ENCODE results near the gene KCNV2.
"Not testable (repeated sequence)": the region's sequence is repeated elsewhere in the genome, so short reads cannot be mapped to it uniquely, and the experiment has no call there.

KCNV2 gene

GRCh38 chr9:2693056-2693455, 24.3 kb upstream of the KCNV2 start:
- no peaks in the 10 kb centered on the region for H3K27me3 ChIP-seq (ENCODE audit: control insufficient read depth, insufficient read depth, low read length)
- no peak overlapping the region for H3K9ac ChIP-seq (ENCODE audit: low read length)
- no peaks in the 10 kb centered on the region for H3K4me1 ChIP-seq (ENCODE audit: control insufficient read depth, insufficient read depth, low read length)
- H3K9me3 ChIP-seq (ENCODE audit: control insufficient read depth, low read length), result no peaks in the 10 kb centered on the region
- no peaks in the 10 kb centered on the region for H3K36me3 ChIP-seq (ENCODE audit: control insufficient read depth, insufficient read depth, low read length)
- no peak overlapping the region for H3K4me3 ChIP-seq (ENCODE audit: low read length)

GRCh38 chr9:2697492-2697891, 19.8 kb upstream of the KCNV2 start:
- no peaks in the 10 kb centered on the region for H3K4me1 ChIP-seq (ENCODE audit: control insufficient read depth, insufficient read depth, low read length)
- no peaks in the 10 kb centered on the region for H3K9me3 ChIP-seq (ENCODE audit: control insufficient read depth, low read length)
- H3K9ac ChIP-seq (ENCODE audit: low read length), result no peak overlapping the region
- H3K4me3 ChIP-seq (ENCODE audit: low read length), result no peak overlapping the region
- no peaks in the 10 kb centered on the region for H3K36me3 ChIP-seq (ENCODE audit: control insufficient read depth, insufficient read depth, low read length)
- no peaks in the 10 kb centered on the region for H3K27me3 ChIP-seq (ENCODE audit: control insufficient read depth, insufficient read depth, low read length)

GRCh38 chr9:2700398-2700797, 16.9 kb upstream of the KCNV2 start:
- Histone ChIP-seq H3K4me3 (ENCODE audit: low read length) (no peak overlapping the region), H3K27me3 (ENCODE audit: control insufficient read depth, insufficient read depth, low read length) (no peaks in the 10 kb centered on the region), H3K9ac (ENCODE audit: low read length) (no peak overlapping the region), H3K4me1 (ENCODE audit: control insufficient read depth, insufficient read depth, low read length) (no peaks in the 10 kb centered on the region), H3K36me3 (ENCODE audit: control insufficient read depth, insufficient read depth, low read length) (no peaks in the 10 kb centered on the region), H3K9me3 (ENCODE audit: control insufficient read depth, low read length) (no peaks in the 10 kb centered on the region)

GRCh38 chr9:2700909-2701550, 16.3 kb upstream of the KCNV2 start:
- H3K4me1 ChIP-seq (ENCODE audit: control insufficient read depth, insufficient read depth, low read length), result no peaks in the 10 kb centered on the region
- H3K4me3 ChIP-seq (ENCODE audit: low read length), result no peak overlapping the region
- H3K27me3 ChIP-seq (ENCODE audit: control insufficient read depth, insufficient read depth, low read length), result no peaks in the 10 kb centered on the region
- H3K36me3 ChIP-seq (ENCODE audit: control insufficient read depth, insufficient read depth, low read length), result no peaks in the 10 kb centered on the region
- H3K9ac ChIP-seq (ENCODE audit: low read length), result no peak overlapping the region
- H3K9me3 ChIP-seq (ENCODE audit: control insufficient read depth, low read length), result no peaks in the 10 kb centered on the region

- Histone ChIP-seq H3K36me3 (ENCODE audit: control insufficient read depth, insufficient read depth, low read length) (no peaks in the 10 kb centered on the region), H3K9ac (ENCODE audit: low read length) (no peak overlapping the region), H3K27me3 (ENCODE audit: control insufficient read depth, insufficient read depth, low read length) (no peaks in the 10 kb centered on the region), H3K9me3 (ENCODE audit: control insufficient read depth, low read length) (no peaks in the 10 kb centered on the region), H3K4me1 (ENCODE audit: control insufficient read depth, insufficient read depth, low read length) (no peaks in the 10 kb centered on the region), H3K4me3 (ENCODE audit: low read length) (no peak overlapping the region)
These were observed 12.8 kb upstream of the KCNV2 start for GRCh38 chr9:2704504-2704903.

GRCh38 chr9:2707256-2707655, 10.1 kb upstream of the KCNV2 start:
- not testable (repeated sequence) for H3K9me3 ChIP-seq (ENCODE audit: control insufficient read depth, low read length); H3K27me3 ChIP-seq (ENCODE audit: control insufficient read depth, insufficient read depth, low read length); H3K4me3 ChIP-seq (ENCODE audit: low read length); H3K4me1 ChIP-seq (ENCODE audit: control insufficient read depth, insufficient read depth, low read length); H3K9ac ChIP-seq (ENCODE audit: low read length); H3K36me3 ChIP-seq (ENCODE audit: control insufficient read depth, insufficient read depth, low read length)

- Histone ChIP-seq H3K4me1 (ENCODE audit: control insufficient read depth, insufficient read depth, low read length) (no peaks in the 10 kb centered on the region), H3K4me3 (ENCODE audit: low read length) (no peak overlapping the region), H3K9me3 (ENCODE audit: control insufficient read depth, low read length) (no peaks in the 10 kb centered on the region), H3K9ac (ENCODE audit: low read length) (no peak overlapping the region), H3K36me3 (ENCODE audit: control insufficient read depth, insufficient read depth, low read length) (no peaks in the 10 kb centered on the region), H3K27me3 (ENCODE audit: control insufficient read depth, insufficient read depth, low read length) (no peaks in the 10 kb centered on the region)
These were observed 7.6 kb upstream of the KCNV2 start for GRCh38 chr9:2709645-2710101.

- Histone ChIP-seq H3K4me1 (ENCODE audit: control insufficient read depth, insufficient read depth, low read length) (no peaks in the 10 kb centered on the region), H3K9me3 (ENCODE audit: control insufficient read depth, low read length) (no peaks in the 10 kb centered on the region), H3K27me3 (ENCODE audit: control insufficient read depth, insufficient read depth, low read length) (no peaks in the 10 kb centered on the region), H3K9ac (ENCODE audit: low read length) (no peak overlapping the region), H3K4me3 (ENCODE audit: low read length) (no peak overlapping the region), H3K36me3 (ENCODE audit: control insufficient read depth, insufficient read depth, low read length) (no peaks in the 10 kb centered on the region)
These were observed 5.6 kb upstream of the KCNV2 start for GRCh38 chr9:2711716-2712115.

GRCh38 chr9:2718001-2718697, 839 bp downstream of the KCNV2 start:
- H3K36me3 ChIP-seq (ENCODE audit: control insufficient read depth, insufficient read depth, low read length), result no peaks in the 10 kb centered on the region
- no peak overlapping the region for H3K9ac ChIP-seq (ENCODE audit: low read length)
- no peaks in the 10 kb centered on the region for H3K27me3 ChIP-seq (ENCODE audit: control insufficient read depth, insufficient read depth, low read length)
- no peak overlapping the region for H3K4me3 ChIP-seq (ENCODE audit: low read length)
- no peaks in the 10 kb centered on the region for H3K9me3 ChIP-seq (ENCODE audit: control insufficient read depth, low read length)
- no peaks in the 10 kb centered on the region for H3K4me1 ChIP-seq (ENCODE audit: control insufficient read depth, insufficient read depth, low read length)

GRCh38 chr9:2718698-2719033, 1.4 kb downstream of the KCNV2 start:
- Histone ChIP-seq H3K27me3 (ENCODE audit: control insufficient read depth, insufficient read depth, low read length) (no peaks in the 10 kb centered on the region), H3K9ac (ENCODE audit: low read length) (no peak overlapping the region), H3K9me3 (ENCODE audit: control insufficient read depth, low read length) (no peaks in the 10 kb centered on the region), H3K36me3 (ENCODE audit: control insufficient read depth, insufficient read depth, low read length) (no peaks in the 10 kb centered on the region), H3K4me3 (ENCODE audit: low read length) (no peak overlapping the region), H3K4me1 (ENCODE audit: control insufficient read depth, insufficient read depth, low read length) (no peaks in the 10 kb centered on the region)

- no peaks in the 10 kb centered on the region for H3K9me3 ChIP-seq (ENCODE audit: control insufficient read depth, low read length)
- H3K9ac ChIP-seq (ENCODE audit: low read length), result no peak overlapping the region
- no peaks in the 10 kb centered on the region for H3K4me1 ChIP-seq (ENCODE audit: control insufficient read depth, insufficient read depth, low read length)
- no peaks in the 10 kb centered on the region for H3K27me3 ChIP-seq (ENCODE audit: control insufficient read depth, insufficient read depth, low read length)
- no peaks in the 10 kb centered on the region for H3K36me3 ChIP-seq (ENCODE audit: control insufficient read depth, insufficient read depth, low read length)
- no peak overlapping the region for H3K4me3 ChIP-seq (ENCODE audit: low read length)
These were observed 2.9 kb downstream of the KCNV2 start for GRCh38 chr9:2720179-2720654.

GRCh38 chr9:2722715-2723114, 5.4 kb downstream of the KCNV2 start:
- H3K9ac ChIP-seq (ENCODE audit: low read length), result no peak overlapping the region
- H3K36me3 ChIP-seq (ENCODE audit: control insufficient read depth, insufficient read depth, low read length), result no peaks in the 10 kb centered on the region
- H3K27me3 ChIP-seq (ENCODE audit: control insufficient read depth, insufficient read depth, low read length), result no peaks in the 10 kb centered on the region
- H3K4me3 ChIP-seq (ENCODE audit: low read length), result no peak overlapping the region
- no peaks in the 10 kb centered on the region for H3K4me1 ChIP-seq (ENCODE audit: control insufficient read depth, insufficient read depth, low read length)
- no peaks in the 10 kb centered on the region for H3K9me3 ChIP-seq (ENCODE audit: control insufficient read depth, low read length)

Measured in mucosa of stomach (tissue), 1 donor.